Calu3 (cell line): Measurements from ENCODE around the gene RABEP2. TPM values are rescaled to one million over a fixed set of nuclear protein-coding genes. Genes with fewer than 3 reads are reported as not detected.
A peak's percentile ranks its signal among the peaks of the same experiment; 100 is the strongest.

Experiments used
- BruUV-seq: library from RNA; stranded (reverse); fragments of 400-500 nt; replicated peaks from 2 replicates; lab custom pipeline; 2021; lab: Mats Ljungman, UMichigan
- CTCF ChIA-PET: fragments of 300-600 bp; sonication (Branson Sonifier 250); formaldehyde crosslinking; loops from one replicate; lab custom pipeline; 2022; ENCODE audit warnings: antibody characterized with exemption; lab: Charles Lee
- DNase-seq: peaks from one replicate; pipeline ENCODE4 v3.0.0; 2022
- H3K27ac Mint-ChIP-seq: one replicate; pipeline ENCODE4 v1.8.0; 2022; ENCODE audit warnings: mixed read lengths; ENCODE audit not compliant: unreplicated experiment
- H3K27me3 Mint-ChIP-seq: one replicate; pipeline ENCODE4 v1.8.0; 2022; ENCODE audit warnings: mixed read lengths; ENCODE audit not compliant: unreplicated experiment
- H3K36me3 Mint-ChIP-seq: one replicate; pipeline ENCODE4 v1.8.0; 2022; ENCODE audit warnings: mild to moderate bottlenecking, moderate library complexity, mixed read lengths; ENCODE audit not compliant: insufficient read depth, unreplicated experiment
- H3K4me1 Mint-ChIP-seq: one replicate; pipeline ENCODE4 v1.8.0; 2022; ENCODE audit warnings: mild to moderate bottlenecking, low read depth, mixed read lengths; ENCODE audit not compliant: unreplicated experiment
- H3K4me3 Mint-ChIP-seq: one replicate; pipeline ENCODE4 v1.8.0; 2022; ENCODE audit warnings: mild to moderate bottlenecking, low read depth, moderate library complexity, mixed read lengths; ENCODE audit not compliant: unreplicated experiment
- H3K9me3 Mint-ChIP-seq: one replicate; pipeline ENCODE4 v1.8.0; 2022; ENCODE audit warnings: low read depth, mixed read lengths; ENCODE audit not compliant: unreplicated experiment
- intact Hi-C: fragments of 100-400 bp; cut with micrococcal nuclease; formaldehyde crosslinking; loops from one replicate; pipeline ENCODE4 v1.10.0; 2022; ENCODE audit not compliant: unreplicated experiment
- total RNA-seq: library from RNA; stranded (reverse); gene quantifications from 2 replicates; pipeline ENCODE4 v1.2.3, GENCODE V29; 2022
- TF ChIP-seq, protein P1 (sequence below): fragments of 200-600 bp; IDR thresholded peaks from one replicate; pipeline ENCODE4 v1.8.0; 2022; ENCODE audit warnings: antibody characterized with exemption; ENCODE audit not compliant: unreplicated experiment

Gene RABEP2
- total RNA-seq, 1 experiment from 2014 or later, result 34.3 TPM

GRCh38 chr16:28935346-28935745 lies 10.3 kb upstream of the RABEP2 start:
- H3K9me3 Mint-ChIP-seq, result no peaks in the 10 kb centered on the region
- peaks cover 55% of the 10 kb centered on the region for H3K27me3 Mint-ChIP-seq
- TF ChIP-seq, protein P1, sequence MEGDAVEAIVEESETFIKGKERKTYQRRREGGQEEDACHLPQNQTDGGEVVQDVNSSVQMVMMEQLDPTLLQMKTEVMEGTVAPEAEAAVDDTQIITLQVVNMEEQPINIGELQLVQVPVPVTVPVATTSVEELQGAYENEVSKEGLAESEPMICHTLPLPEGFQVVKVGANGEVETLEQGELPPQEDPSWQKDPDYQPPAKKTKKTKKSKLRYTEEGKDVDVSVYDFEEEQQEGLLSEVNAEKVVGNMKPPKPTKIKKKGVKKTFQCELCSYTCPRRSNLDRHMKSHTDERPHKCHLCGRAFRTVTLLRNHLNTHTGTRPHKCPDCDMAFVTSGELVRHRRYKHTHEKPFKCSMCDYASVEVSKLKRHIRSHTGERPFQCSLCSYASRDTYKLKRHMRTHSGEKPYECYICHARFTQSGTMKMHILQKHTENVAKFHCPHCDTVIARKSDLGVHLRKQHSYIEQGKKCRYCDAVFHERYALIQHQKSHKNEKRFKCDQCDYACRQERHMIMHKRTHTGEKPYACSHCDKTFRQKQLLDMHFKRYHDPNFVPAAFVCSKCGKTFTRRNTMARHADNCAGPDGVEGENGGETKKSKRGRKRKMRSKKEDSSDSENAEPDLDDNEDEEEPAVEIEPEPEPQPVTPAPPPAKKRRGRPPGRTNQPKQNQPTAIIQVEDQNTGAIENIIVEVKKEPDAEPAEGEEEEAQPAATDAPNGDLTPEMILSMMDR, result no peak
- no peak overlapping the region for H3K27ac Mint-ChIP-seq
- no peaks in the 10 kb centered on the region for H3K4me1 Mint-ChIP-seq
- peaks cover 4% of the 10 kb centered on the region for H3K36me3 Mint-ChIP-seq
- H3K4me3 Mint-ChIP-seq, result no peak overlapping the region
- no TSS peak for BruUV-seq
- intact Hi-C loops, result no loop called here
- CTCF ChIA-PET, result interaction anchor here (0.7 kb wide), 1 partner anchor 11 kb away, joined by 3 read pairs; no protein-coding TSS in a partner anchor
- no peak for DNase-seq

DNA sequence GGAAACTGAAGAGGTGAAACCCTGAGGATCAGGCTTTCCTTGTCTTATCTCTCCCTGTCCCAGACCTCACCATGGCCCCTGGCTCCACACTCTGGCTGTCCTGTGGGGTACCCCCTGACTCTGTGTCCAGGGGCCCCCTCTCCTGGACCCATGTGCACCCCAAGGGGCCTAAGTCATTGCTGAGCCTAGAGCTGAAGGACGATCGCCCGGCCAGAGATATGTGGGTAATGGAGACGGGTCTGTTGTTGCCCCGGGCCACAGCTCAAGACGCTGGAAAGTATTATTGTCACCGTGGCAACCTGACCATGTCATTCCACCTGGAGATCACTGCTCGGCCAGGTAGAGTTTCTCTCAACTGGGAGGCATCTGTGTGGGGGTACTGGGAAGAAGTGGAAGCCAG lies 8.1 kb upstream of the RABEP2 start:
- CTCF ChIA-PET, result interaction anchor here (0.5 to 0.9 kb wide), 2 partner anchors 12 to 966 kb away, joined by 3 to 4 read pairs; partner anchors contain the start of gene SEZ6L2
- no peak overlapping the region for H3K27ac Mint-ChIP-seq
- DNase-seq, result no peak
- H3K4me1 Mint-ChIP-seq, result no peaks in the 10 kb centered on the region
- no TSS peak for BruUV-seq
- peaks cover 4% of the 10 kb centered on the region for H3K36me3 Mint-ChIP-seq
- H3K9me3 Mint-ChIP-seq, result no peaks in the 10 kb centered on the region
- H3K4me3 Mint-ChIP-seq, result no peak overlapping the region
- TF ChIP-seq, protein P1, result no peak
- intact Hi-C loops, result no loop called here
- peaks cover 43% of the 10 kb centered on the region for H3K27me3 Mint-ChIP-seq

DNA sequence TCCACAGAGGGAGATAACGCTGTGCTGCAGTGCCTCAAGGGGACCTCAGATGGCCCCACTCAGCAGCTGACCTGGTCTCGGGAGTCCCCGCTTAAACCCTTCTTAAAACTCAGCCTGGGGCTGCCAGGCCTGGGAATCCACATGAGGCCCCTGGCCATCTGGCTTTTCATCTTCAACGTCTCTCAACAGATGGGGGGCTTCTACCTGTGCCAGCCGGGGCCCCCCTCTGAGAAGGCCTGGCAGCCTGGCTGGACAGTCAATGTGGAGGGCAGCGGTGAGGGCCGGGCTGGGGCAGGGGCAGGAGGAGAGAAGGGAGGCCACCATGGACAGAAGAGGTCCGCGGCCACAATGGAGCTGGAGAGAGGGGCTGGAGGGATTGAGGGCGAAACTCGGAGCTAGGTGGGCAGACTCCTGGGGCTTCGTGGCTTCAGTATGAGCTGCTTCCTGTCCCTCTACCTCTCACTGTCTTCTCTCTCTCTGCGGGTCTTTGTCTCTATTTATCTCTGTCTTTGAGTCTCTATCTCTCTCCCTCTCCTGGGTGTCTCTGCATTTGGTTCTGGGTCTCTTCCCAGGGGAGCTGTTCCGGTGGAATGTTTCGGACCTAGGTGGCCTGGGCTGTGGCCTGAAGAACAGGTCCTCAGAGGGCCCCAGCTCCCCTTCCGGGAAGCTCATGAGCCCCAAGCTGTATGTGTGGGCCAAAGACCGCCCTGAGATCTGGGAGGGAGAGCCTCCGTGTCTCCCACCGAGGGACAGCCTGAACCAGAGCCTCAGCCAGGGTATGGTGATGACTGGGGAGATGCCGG lies 7.5 kb upstream of the RABEP2 start:
- CTCF ChIA-PET, result interaction anchor here (0.5 to 0.9 kb wide), 3 partner anchors 13 to 967 kb away, joined by 3 to 4 read pairs (median 3); partner anchors contain the start of gene SEZ6L2
- Mint-ChIP-seq H3K27me3 (peaks cover 38% of the 10 kb centered on the region), H3K4me1 (no peaks in the 10 kb centered on the region), H3K36me3 (peaks cover 4% of the 10 kb centered on the region), H3K27ac (no peak overlapping the region), H3K9me3 (no peaks in the 10 kb centered on the region), H3K4me3 (no peak overlapping the region)
- DNase-seq, result no peak
- no TSS peak for BruUV-seq
- intact Hi-C loops, result no loop called here
- TF ChIP-seq, protein P1, result no peak

DNA sequence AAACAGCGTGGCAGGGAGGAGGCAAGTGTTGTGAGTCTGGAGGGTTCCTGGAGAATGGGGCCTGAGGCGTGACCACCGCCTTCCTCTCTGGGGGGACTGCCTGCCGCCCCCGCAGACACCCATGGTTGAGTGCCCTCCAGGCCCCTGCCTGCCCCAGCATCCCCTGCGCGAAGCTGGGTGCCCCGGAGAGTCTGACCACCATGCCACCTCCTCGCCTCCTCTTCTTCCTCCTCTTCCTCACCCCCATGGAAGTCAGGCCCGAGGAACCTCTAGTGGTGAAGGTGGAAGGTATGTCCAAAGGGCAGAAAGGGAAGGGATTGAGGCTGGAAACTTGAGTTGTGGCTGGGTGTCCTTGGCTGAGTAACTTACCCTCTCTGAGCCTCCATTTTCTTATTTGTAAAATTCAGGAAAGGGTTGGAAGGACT lies 6.8 kb upstream of the RABEP2 start, which contains the start of gene CD19:
CD19 (plus strand) TSS at position 171 of the 425 bp plus-strand sequence; CDS start at position 201, 30 bp downstream.
- Mint-ChIP-seq H3K36me3 (peaks cover 3% of the 10 kb centered on the region), H3K4me3 (no peak within 1 kb of the TSS), H3K9me3 (no peaks in the 10 kb centered on the region), H3K4me1 (no peaks in the 10 kb centered on the region), H3K27me3 (peaks cover 38% of the 10 kb centered on the region), H3K27ac (no peak within 1 kb of the TSS)
- intact Hi-C loops, result no loop called here
- BruUV-seq, result no TSS peak
- TF ChIP-seq, protein P1, result peak; percentile 6
- CTCF ChIA-PET, result interaction anchor here (0.8 to 1.0 kb wide), 2 partner anchors 14 to 46 kb away, joined by 3 read pairs; no protein-coding TSS in a partner anchor
- no peak for DNase-seq
